Superior temporal gyrus (tissue), 1 donor: Measurements from ENCODE around the gene NANOS2.

Experiments
- DNase-seq: peaks from one replicate; pipeline ENCODE4 v3.0.0-alpha.2; 2016; ENCODE audit errors: extremely low spot score

NANOS2 gene

DNA sequence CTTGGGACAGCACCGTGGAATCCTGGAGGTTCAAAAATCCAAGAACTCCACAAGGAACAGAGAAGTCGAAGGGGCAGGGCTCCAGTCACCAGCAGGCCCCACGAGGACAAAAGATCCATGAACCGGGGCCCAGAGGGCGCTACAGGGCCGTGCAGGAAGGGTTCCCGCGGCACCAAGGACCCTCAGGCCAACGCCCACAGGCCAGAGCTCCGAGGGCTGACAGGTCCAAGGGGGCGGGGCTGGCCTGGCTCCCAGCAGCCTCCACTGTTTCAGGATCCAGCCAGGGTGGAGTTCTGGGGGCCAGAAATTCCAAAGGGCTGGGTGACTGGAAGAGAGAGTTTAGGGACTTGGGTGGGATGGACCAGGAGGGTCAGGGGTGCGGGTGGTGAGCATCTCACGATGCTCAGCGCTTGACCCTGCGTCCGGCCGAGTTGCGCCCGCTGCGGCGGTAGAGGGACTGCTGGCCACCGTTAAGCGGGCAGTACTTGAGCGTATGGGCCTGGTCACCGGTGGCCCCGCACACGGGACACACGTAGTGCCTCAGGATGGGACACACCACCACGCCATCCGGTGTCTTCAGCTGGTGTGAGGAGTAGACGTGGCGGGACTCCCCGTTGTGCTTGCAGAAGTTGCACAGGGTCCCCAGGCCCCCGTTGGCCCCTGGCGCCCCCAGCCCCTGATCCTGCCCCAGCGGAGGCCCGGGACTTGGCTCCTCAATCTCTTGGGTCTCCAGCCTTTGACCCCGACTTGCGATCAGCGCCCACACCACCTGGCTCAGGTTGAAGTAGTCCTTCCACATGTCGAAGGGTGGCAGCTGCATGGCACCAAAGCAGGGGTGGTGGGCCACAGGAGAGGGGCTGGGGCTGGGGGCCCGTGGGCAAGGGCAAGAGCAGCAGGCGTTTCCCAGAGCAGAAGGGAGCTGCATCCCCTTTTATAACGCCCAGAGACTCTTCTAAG is at the start of gene NANOS2:
NANOS2 (minus strand) TSS at position 905 of the 957 bp plus-strand sequence; CDS start at position 820, 85 bp downstream.
- no peak for DNase-seq

GRCh38 chr19:45962021-45962420 is 47.4 kb upstream of the NANOS2 start:
- no peak for DNase-seq

GRCh38 chr19:45960595-45961235 is 46.1 kb upstream of the NANOS2 start:
- DNase-seq, result no peak

- no peak for DNase-seq
Observed at GRCh38 chr19:45959517-45960025, 45.0 kb upstream of the NANOS2 start.

DNA sequence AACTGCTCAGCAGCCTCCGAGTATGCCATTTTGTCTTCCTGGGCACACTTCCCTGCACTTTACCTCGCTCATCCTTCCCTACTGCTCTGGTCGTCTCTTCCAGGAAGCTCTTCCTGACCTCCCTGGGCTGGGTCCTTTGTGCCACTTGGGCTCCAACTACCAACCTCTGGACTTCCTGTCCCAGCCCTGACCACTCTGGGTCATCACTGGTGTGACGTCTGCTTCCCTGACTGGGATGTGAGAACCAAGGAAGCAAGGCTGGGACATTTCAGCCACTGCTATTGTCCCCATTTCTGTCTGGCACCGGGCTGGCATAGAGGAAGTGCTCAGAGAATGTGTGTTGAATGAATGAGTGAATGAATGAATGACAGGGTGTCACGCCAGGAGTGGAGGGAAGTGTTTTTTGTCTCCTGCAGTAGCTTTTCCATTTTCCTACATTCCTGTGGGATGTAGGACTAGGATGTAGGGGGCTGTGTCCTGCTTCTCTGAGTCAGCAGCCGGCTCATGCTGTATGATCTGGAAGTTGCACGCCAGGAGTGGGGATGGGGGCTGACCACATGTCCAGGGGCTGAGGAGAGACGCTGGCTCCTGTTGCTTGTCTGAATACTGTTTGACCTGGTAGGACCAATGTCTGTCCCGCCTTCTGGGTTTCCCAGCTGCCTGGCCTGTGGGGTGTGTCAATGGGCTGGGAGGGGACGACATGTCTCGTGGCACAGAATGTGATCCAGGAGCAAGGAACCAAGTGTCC is 44.4 kb upstream of the NANOS2 start:
- no peak for DNase-seq

GRCh38 chr19:45958320-45958719 is 43.7 kb upstream of the NANOS2 start:
- no peak for DNase-seq

- peak; percentile 76 for DNase-seq
Observed at GRCh38 chr19:45955905-45956608, 41.5 kb upstream of the NANOS2 start.

GRCh38 chr19:45954156-45954555 is 39.6 kb upstream of the NANOS2 start:
- no peak for DNase-seq

DNA sequence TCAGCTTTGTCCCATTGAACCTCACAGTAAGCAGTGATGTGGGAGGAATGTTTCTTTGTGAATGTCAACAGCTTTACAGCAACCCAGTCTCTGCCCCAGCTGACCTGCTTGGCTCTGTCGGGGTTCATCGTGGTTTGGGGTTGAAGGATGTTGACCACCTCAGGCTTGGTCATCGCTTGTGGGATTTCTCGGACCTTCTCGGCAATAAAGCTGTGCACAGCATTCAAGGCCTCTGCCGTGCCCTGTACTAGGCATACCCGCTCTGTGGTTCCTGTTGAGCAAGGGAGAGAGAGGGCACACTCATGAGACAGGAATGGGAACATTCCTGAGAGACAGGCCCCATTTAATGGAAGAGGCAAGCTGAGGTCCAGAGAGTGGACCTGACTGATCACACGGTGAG is 39.1 kb upstream of the NANOS2 start:
- DNase-seq, result no peak

- DNase-seq, result no peak
Observed at GRCh38 chr19:45952686-45953505, 38.3 kb upstream of the NANOS2 start.

DNA sequence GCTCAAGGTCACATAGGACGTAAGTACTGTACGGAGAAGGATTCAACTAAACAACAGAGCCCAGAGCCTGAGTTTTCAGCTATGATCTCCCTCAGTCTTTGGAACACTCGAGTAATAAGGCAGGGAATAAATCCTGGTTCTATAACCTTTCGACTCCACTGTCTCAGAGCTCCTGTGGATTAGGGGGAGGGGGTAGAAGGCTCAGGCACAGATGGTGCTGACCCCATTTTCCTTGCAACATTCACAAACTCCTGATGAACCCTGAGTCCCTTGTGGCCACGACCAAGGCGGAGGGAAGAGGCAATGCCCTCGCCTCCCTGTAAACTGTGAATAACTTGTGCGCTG is 37.7 kb upstream of the NANOS2 start:
- no peak for DNase-seq

DNA sequence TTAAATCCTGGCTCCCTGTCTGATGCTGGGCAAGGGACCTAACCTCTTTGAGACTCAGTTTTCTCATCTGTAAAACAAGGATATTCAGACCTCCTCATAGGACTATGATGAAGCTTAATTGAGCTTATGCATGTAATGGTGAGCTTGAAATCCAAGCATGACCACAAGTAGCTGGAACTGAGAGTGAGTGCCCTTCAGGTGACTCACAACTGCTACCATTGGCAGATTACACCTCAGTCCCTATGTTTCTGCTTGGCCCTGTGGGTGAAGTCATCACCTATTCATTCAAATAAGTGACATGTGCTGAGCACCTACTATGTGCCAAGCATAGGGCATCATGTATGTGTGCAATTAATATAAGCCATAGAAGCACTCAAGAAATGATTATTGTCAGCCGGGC is 33.3 kb upstream of the NANOS2 start:
- no peak for DNase-seq

- DNase-seq, result no peak
Observed at GRCh38 chr19:45940515-45940805, 25.9 kb upstream of the NANOS2 start.

GRCh38 chr19:45939792-45940514 is 25.4 kb upstream of the NANOS2 start:
- DNase-seq, result no peak

- DNase-seq, result no peak
Observed at GRCh38 chr19:45938733-45939319, 24.2 kb upstream of the NANOS2 start.

GRCh38 chr19:45935267-45935666 is 20.7 kb upstream of the NANOS2 start:
- DNase-seq, result no peak

- DNase-seq, result no peak
Observed at GRCh38 chr19:45934551-45935230, 20.1 kb upstream of the NANOS2 start.

DNA sequence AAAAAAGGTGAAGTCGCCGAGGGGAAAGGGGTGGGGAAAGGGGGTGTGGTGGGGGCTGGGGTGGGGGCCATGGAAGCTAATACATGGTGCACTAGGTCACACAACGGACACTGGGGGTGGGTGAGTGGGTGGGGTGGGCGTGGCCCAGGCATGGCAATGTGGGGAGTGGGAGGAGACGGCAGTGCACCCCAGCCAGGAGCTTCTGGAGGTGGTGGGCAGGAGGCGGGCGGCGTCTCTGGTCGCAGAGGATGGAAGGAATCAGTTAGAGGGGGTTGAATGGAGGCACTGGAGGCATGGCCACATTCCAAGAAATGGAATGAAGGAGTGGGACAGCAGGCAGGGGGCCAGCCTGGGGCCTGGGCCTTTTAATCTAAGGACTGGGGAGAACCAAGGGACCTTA is 19.2 kb upstream of the NANOS2 start:
- no peak for DNase-seq

DNA sequence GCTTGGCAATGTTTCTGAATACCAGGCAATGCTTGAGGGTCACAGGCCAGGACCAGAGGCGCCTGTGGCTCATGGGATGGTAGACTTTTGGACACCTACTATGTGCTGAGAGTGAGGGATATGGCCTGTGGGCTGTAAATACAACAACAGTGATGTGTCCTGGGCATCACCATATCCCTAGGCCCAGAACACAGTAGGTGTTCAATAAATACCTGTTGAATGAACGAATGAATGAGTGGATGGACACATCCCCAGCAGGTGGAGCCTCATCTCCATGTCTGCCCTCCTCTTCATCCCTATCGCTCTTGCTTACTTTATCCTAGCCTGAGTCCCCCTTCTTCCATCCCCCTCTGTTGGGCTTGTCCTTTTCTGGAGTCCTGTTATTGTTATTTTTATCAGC is 16.5 kb upstream of the NANOS2 start:
- no peak for DNase-seq
